ENCODE data around the gene BACH2.

DNA sequence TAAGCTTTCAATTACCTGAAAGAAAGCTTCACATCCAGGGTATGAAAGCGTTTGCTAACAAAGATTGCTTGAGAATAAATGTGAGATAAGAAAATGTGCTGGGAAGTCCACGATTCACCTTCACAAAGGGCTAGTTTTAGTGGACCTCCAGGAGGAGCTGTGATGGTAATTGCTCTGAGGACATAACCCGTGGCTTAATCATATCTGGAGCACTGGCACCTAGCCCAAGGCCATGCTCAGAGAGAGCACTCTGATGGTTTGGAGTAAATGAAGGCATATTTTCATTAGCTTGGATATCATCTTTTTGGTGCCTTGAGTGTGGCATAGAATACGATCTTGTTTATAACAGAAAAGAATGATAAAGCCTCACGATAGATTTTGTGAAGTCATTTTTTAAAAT is 46.9 kb upstream of the BACH2 start:
- TF ChIP-seq ZZZ3 (IDR thresholded peaks at IDR 0.05) (no peak), POLR2A (conservative IDR thresholded peaks at IDR 0.05) (no peak), YBX1 (IDR thresholded peaks at IDR 0.05) (no peak), MYC (IDR thresholded peaks at IDR 0.05; ENCODE audit: low read depth, low read length) (no peak), MYC (CRISPR knock-in tag; IDR thresholded peaks at IDR 0.05; ENCODE audit: borderline replicate concordance, low read depth) (no peak), ZNF766 (CRISPR knock-in tag; conservative IDR thresholded peaks at IDR 0.05) (no peak)
- TF ChIP-seq, protein P1, sequence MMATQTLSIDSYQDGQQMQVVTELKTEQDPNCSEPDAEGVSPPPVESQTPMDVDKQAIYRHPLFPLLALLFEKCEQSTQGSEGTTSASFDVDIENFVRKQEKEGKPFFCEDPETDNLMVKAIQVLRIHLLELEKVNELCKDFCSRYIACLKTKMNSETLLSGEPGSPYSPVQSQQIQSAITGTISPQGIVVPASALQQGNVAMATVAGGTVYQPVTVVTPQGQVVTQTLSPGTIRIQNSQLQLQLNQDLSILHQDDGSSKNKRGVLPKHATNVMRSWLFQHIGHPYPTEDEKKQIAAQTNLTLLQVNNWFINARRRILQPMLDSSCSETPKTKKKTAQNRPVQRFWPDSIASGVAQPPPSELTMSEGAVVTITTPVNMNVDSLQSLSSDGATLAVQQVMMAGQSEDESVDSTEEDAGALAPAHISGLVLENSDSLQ (IDR thresholded peaks at IDR 0.05): no peak
- TF ChIP-seq, protein P2, sequence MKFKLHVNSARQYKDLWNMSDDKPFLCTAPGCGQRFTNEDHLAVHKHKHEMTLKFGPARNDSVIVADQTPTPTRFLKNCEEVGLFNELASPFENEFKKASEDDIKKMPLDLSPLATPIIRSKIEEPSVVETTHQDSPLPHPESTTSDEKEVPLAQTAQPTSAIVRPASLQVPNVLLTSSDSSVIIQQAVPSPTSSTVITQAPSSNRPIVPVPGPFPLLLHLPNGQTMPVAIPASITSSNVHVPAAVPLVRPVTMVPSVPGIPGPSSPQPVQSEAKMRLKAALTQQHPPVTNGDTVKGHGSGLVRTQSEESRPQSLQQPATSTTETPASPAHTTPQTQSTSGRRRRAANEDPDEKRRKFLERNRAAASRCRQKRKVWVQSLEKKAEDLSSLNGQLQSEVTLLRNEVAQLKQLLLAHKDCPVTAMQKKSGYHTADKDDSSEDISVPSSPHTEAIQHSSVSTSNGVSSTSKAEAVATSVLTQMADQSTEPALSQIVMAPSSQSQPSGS (CRISPR knock-in tag; IDR thresholded peaks at IDR 0.05): no peak
- TF ChIP-seq, protein P3, sequence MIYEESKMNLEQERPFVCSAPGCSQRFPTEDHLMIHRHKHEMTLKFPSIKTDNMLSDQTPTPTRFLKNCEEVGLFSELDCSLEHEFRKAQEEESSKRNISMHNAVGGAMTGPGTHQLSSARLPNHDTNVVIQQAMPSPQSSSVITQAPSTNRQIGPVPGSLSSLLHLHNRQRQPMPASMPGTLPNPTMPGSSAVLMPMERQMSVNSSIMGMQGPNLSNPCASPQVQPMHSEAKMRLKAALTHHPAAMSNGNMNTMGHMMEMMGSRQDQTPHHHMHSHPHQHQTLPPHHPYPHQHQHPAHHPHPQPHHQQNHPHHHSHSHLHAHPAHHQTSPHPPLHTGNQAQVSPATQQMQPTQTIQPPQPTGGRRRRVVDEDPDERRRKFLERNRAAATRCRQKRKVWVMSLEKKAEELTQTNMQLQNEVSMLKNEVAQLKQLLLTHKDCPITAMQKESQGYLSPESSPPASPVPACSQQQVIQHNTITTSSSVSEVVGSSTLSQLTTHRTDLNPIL (CRISPR knock-in tag; IDR thresholded peaks at IDR 0.05): no peak
- TF ChIP-seq, protein P4, sequence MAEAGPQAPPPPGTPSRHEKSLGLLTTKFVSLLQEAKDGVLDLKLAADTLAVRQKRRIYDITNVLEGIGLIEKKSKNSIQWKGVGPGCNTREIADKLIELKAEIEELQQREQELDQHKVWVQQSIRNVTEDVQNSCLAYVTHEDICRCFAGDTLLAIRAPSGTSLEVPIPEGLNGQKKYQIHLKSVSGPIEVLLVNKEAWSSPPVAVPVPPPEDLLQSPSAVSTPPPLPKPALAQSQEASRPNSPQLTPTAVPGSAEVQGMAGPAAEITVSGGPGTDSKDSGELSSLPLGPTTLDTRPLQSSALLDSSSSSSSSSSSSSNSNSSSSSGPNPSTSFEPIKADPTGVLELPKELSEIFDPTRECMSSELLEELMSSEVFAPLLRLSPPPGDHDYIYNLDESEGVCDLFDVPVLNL (CRISPR knock-in tag; IDR thresholded peaks at IDR 0.05; ENCODE audit: low read depth): no peak
- TF ChIP-seq, protein P5, sequence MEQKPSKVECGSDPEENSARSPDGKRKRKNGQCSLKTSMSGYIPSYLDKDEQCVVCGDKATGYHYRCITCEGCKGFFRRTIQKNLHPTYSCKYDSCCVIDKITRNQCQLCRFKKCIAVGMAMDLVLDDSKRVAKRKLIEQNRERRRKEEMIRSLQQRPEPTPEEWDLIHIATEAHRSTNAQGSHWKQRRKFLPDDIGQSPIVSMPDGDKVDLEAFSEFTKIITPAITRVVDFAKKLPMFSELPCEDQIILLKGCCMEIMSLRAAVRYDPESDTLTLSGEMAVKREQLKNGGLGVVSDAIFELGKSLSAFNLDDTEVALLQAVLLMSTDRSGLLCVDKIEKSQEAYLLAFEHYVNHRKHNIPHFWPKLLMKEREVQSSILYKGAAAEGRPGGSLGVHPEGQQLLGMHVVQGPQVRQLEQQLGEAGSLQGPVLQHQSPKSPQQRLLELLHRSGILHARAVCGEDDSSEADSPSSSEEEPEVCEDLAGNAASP (IDR thresholded peaks at IDR 0.05): no peak

Data from K562 (cell line).